Activated CD8-positive, alpha-beta memory T cell treated with anti-CD3 and anti-CD28 coated beads for 4 hours (primary cell): ENCODE measurements around the gene PRKN.

Experiments
- DNase-seq, 2 donors: peaks; one replicate each; pipeline ENCODE4 v3.0.0-alpha.2; 2020; ENCODE audit warnings: low read depth in 2 of 2

Gene PRKN

GRCh38 chr6:162379757-162380409, 347.7 kb downstream of the PRKN start:
- DNase-seq, result no peak

GRCh38 chr6:162377735-162378134, 349.8 kb downstream of the PRKN start:
- DNase-seq, result no peak

GRCh38 chr6:162373868-162374267, 353.7 kb downstream of the PRKN start:
- no peak for DNase-seq

GRCh38 chr6:162373192-162373591, 354.4 kb downstream of the PRKN start:
- DNase-seq, result no peak

- DNase-seq, result no peak
Observed at GRCh38 chr6:162372106-162372505, 355.5 kb downstream of the PRKN start.

GRCh38 chr6:162371121-162371520, 356.4 kb downstream of the PRKN start:
- DNase-seq, result no peak

GRCh38 chr6:162369091-162369490, 358.5 kb downstream of the PRKN start:
- no peak for DNase-seq

- no peak for DNase-seq
Observed at GRCh38 chr6:162364488-162364887, 363.1 kb downstream of the PRKN start.

- no peak for DNase-seq
Observed at GRCh38 chr6:162363757-162364156, 363.8 kb downstream of the PRKN start.

GRCh38 chr6:162360901-162361567, 366.5 kb downstream of the PRKN start:
- DNase-seq, result no peak

GRCh38 chr6:162358625-162359024, 368.9 kb downstream of the PRKN start:
- DNase-seq, result no peak

- DNase-seq, result no peak
Observed at GRCh38 chr6:162345051-162345511, 382.5 kb downstream of the PRKN start.

- no peak for DNase-seq
Observed at GRCh38 chr6:162344646-162345010, 382.9 kb downstream of the PRKN start.

GRCh38 chr6:162343936-162344645, 383.5 kb downstream of the PRKN start:
- no peak for DNase-seq

GRCh38 chr6:162343198-162343935, 384.2 kb downstream of the PRKN start:
- no peak for DNase-seq

- no peak for DNase-seq
Observed at GRCh38 chr6:162337412-162337811, 390.2 kb downstream of the PRKN start.

GRCh38 chr6:162336359-162336758, 391.2 kb downstream of the PRKN start:
- DNase-seq, result no peak

- no peak for DNase-seq
Observed at GRCh38 chr6:162332365-162332764, 395.2 kb downstream of the PRKN start.

GRCh38 chr6:162331911-162332310, 395.7 kb downstream of the PRKN start:
- no peak for DNase-seq

- no peak for DNase-seq
Observed at GRCh38 chr6:162325826-162326225, 401.7 kb downstream of the PRKN start.

GRCh38 chr6:162325051-162325450, 402.5 kb downstream of the PRKN start:
- DNase-seq, result no peak

- no peak for DNase-seq
Observed at GRCh38 chr6:162315291-162315690, 412.3 kb downstream of the PRKN start.
